Ishikawa (cell line): ENCODE data around the gene GAS7.

Source experiments
- CEBPB ChIP-seq: IDR thresholded peaks from 2 replicates; pipeline ENCODE4 v1.6.1; 2012
- CREB1 ChIP-seq: IDR thresholded peaks from 2 replicates; pipeline ENCODE4 v1.6.1; 2012; ENCODE audit warnings: low read depth
- EGR1 ChIP-seq: IDR thresholded peaks from 2 replicates; pipeline ENCODE4 v1.6.1; 2012
- EP300 ChIP-seq: IDR thresholded peaks from 2 replicates; pipeline ENCODE4 v1.6.1; 2012; ENCODE audit warnings: borderline replicate concordance
- FOXM1 ChIP-seq: IDR thresholded peaks from 2 replicates; pipeline ENCODE4 v1.6.1; 2012; ENCODE audit warnings: low read depth, borderline replicate concordance
- NFIC ChIP-seq: IDR thresholded peaks from 2 replicates; pipeline ENCODE4 v1.6.1; 2012
- TAF1 ChIP-seq: IDR thresholded peaks from 2 replicates; pipeline ENCODE4 v1.6.1; 2012; ENCODE audit warnings: low read depth, mild to moderate bottlenecking
- TCF12 ChIP-seq: IDR thresholded peaks from 2 replicates; pipeline ENCODE4 v1.6.1; 2012; ENCODE audit warnings: low read depth
- TEAD4 ChIP-seq: IDR thresholded peaks from 2 replicates; pipeline ENCODE4 v1.6.1; 2012
- YY1 ChIP-seq: IDR thresholded peaks from 2 replicates; pipeline ENCODE4 v1.6.1; 2012; ENCODE audit warnings: low read depth
- ZBTB7A ChIP-seq: IDR thresholded peaks from 2 replicates; pipeline ENCODE4 v1.6.1; 2012; ENCODE audit warnings: low read depth
- TF ChIP-seq, protein P1 (sequence below): IDR thresholded peaks from 2 replicates; pipeline ENCODE4 v1.6.1; 2012; ENCODE audit warnings: low read depth, mild to moderate bottlenecking
- TF ChIP-seq, protein P2 (sequence below): IDR thresholded peaks from 2 replicates; pipeline ENCODE4 v1.6.1; 2012

DNA sequence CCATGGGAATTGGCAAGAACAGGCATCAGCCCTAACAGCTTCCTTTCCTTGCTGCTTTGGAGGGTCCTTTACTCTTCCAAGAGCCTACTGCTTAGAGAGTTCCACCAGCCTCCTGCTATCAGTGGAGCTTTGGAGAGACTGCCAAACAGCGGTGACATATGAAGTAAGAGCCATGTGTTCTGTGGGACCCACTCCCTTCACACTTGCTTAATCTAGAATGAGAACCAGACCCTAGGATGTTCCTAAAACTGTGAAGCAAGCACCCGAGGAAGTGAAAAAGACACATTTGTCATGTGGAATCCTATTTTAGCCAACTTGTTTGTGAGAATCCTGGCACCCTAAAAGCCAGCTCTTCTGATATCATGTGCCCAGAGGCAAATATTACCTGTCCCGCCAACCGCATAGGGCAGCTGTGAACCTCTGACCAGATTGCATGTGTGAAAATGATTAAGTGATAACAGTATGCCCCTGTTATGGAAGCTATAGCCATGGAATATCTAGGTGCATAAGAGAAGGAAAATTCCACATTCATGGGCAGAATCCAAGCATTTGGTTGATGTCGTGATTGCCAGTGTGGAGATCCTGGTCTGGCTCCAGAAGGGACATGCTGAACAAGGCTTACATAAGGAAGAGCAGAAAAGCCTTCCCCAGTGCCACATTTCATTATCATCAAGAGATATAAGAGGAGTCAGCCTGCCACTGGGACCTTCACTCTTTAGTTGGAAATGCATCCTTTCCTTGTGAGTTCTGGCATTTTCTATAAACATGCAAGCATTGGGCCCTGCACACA is 312.1 kb downstream of the GAS7 start:
- TF ChIP-seq ZBTB7A (no peak), FOXM1 (no peak), CREB1 (no peak), EP300 (no peak), YY1 (no peak), EGR1 (no peak), NFIC (no peak), TCF12 (no peak), CEBPB (no peak), TEAD4 (no peak), TAF1 (no peak)
- TF ChIP-seq, protein P1, sequence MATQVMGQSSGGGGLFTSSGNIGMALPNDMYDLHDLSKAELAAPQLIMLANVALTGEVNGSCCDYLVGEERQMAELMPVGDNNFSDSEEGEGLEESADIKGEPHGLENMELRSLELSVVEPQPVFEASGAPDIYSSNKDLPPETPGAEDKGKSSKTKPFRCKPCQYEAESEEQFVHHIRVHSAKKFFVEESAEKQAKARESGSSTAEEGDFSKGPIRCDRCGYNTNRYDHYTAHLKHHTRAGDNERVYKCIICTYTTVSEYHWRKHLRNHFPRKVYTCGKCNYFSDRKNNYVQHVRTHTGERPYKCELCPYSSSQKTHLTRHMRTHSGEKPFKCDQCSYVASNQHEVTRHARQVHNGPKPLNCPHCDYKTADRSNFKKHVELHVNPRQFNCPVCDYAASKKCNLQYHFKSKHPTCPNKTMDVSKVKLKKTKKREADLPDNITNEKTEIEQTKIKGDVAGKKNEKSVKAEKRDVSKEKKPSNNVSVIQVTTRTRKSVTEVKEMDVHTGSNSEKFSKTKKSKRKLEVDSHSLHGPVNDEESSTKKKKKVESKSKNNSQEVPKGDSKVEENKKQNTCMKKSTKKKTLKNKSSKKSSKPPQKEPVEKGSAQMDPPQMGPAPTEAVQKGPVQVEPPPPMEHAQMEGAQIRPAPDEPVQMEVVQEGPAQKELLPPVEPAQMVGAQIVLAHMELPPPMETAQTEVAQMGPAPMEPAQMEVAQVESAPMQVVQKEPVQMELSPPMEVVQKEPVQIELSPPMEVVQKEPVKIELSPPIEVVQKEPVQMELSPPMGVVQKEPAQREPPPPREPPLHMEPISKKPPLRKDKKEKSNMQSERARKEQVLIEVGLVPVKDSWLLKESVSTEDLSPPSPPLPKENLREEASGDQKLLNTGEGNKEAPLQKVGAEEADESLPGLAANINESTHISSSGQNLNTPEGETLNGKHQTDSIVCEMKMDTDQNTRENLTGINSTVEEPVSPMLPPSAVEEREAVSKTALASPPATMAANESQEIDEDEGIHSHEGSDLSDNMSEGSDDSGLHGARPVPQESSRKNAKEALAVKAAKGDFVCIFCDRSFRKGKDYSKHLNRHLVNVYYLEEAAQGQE = no peak
- TF ChIP-seq, protein P2, sequence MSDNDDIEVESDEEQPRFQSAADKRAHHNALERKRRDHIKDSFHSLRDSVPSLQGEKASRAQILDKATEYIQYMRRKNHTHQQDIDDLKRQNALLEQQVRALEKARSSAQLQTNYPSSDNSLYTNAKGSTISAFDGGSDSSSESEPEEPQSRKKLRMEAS = no peak
